Measurements from ENCODE around the gene QPRT.
"Not testable (repeated sequence)": the region's sequence is repeated elsewhere in the genome, so short reads cannot be mapped to it uniquely, and the experiment has no call there.

QPRT gene

GRCh38 chr16:29665294-29666077, 13.5 kb upstream of the QPRT start:
- H3K36me3 Mint-ChIP-seq (ENCODE audit: low read depth), result no peaks in the 10 kb centered on the region
- H3K4me1 Mint-ChIP-seq, result peaks cover 22% of the 10 kb centered on the region
- H3K27ac Mint-ChIP-seq, result peak overlapping the region; percentile 87 to 96 (median 95)
- no peak for TF ChIP-seq CTCF (IDR thresholded peaks at IDR 0.05; ENCODE audit: unreplicated experiment in 3 of 3)
- no peaks in the 10 kb centered on the region for H3K9me3 Mint-ChIP-seq
- no peaks in the 10 kb centered on the region for H3K27me3 Mint-ChIP-seq (ENCODE audit: low read depth)
- peak overlapping the region; percentile 24 to 84 (median 38) for H3K4me3 Mint-ChIP-seq

GRCh38 chr16:29667322-29667610, 11.7 kb upstream of the QPRT start:
- peak overlapping the region; percentile 87 to 96 (median 95) for H3K27ac Mint-ChIP-seq
- H3K36me3 Mint-ChIP-seq (ENCODE audit: low read depth); H3K9me3 Mint-ChIP-seq; H3K27me3 Mint-ChIP-seq (ENCODE audit: low read depth): not testable (repeated sequence)
- H3K4me3 Mint-ChIP-seq, result peak overlapping the region; percentile 49 to 84 (median 79)
- peaks cover 22% of the 10 kb centered on the region for H3K4me1 Mint-ChIP-seq

GRCh38 chr16:29667755-29668154, 11.2 kb upstream of the QPRT start:
- TF ChIP-seq CTCF (IDR thresholded peaks at IDR 0.05; ENCODE audit: unreplicated experiment in 3 of 3), result no peak
- no peaks in the 10 kb centered on the region for H3K9me3 Mint-ChIP-seq
- peaks cover 24% of the 10 kb centered on the region for H3K4me1 Mint-ChIP-seq
- no peaks in the 10 kb centered on the region for H3K27me3 Mint-ChIP-seq (ENCODE audit: low read depth)
- H3K4me3 Mint-ChIP-seq, result no peak overlapping the region
- no peaks in the 10 kb centered on the region for H3K36me3 Mint-ChIP-seq (ENCODE audit: low read depth)
- H3K27ac Mint-ChIP-seq, result peak overlapping the region in 2 of 3 experiments; percentile 44 to 95

- Mint-ChIP-seq H3K27me3 (ENCODE audit: low read depth) (no peaks in the 10 kb centered on the region), H3K27ac (no peak overlapping the region), H3K4me1 (peaks cover 30% of the 10 kb centered on the region), H3K9me3 (no peaks in the 10 kb centered on the region), H3K4me3 (no peak overlapping the region), H3K36me3 (ENCODE audit: low read depth) (no peaks in the 10 kb centered on the region)
- TF ChIP-seq CTCF (IDR thresholded peaks at IDR 0.05; ENCODE audit: unreplicated experiment in 3 of 3), result no peak
Measured at GRCh38 chr16:29668267-29668666, 10.7 kb upstream of the QPRT start.

GRCh38 chr16:29673501-29673900, 5.5 kb upstream of the QPRT start:
- Mint-ChIP-seq H3K36me3 (ENCODE audit: low read depth) (no peaks in the 10 kb centered on the region), H3K27me3 (ENCODE audit: low read depth) (no peaks in the 10 kb centered on the region), H3K4me3 (peak overlapping the region in 1 of 3 experiments; percentile 30), H3K9me3 (no peaks in the 10 kb centered on the region), H3K4me1 (peaks cover 26% of the 10 kb centered on the region), H3K27ac (peak overlapping the region; percentile 95 to 97 (median 96))
- TF ChIP-seq CTCF (IDR thresholded peaks at IDR 0.05; ENCODE audit: unreplicated experiment in 3 of 3), result no peak

- peak overlapping the region; percentile 95 to 97 (median 96) for H3K27ac Mint-ChIP-seq
- H3K4me3 Mint-ChIP-seq, result peak overlapping the region; percentile 6 to 40 (median 15)
- no peaks in the 10 kb centered on the region for H3K27me3 Mint-ChIP-seq (ENCODE audit: low read depth)
- H3K36me3 Mint-ChIP-seq (ENCODE audit: low read depth), result no peaks in the 10 kb centered on the region
- H3K9me3 Mint-ChIP-seq, result no peaks in the 10 kb centered on the region
- TF ChIP-seq CTCF (IDR thresholded peaks at IDR 0.05; ENCODE audit: unreplicated experiment in 3 of 3), result peak in 1 of 3 experiments; percentile 12
- peaks cover 26% of the 10 kb centered on the region for H3K4me1 Mint-ChIP-seq
Measured at GRCh38 chr16:29674188-29674587, 4.8 kb upstream of the QPRT start.

All from nephron (organoid).